SK-N-MC (cell line): ENCODE measurements around the gene CRAMP1.

Source experiments
- DNase-seq: peaks from one replicate; pipeline ENCODE4 v3.0.0-alpha.2; 2011; ENCODE audit warnings: low read depth, low spot score
- H3K27ac ChIP-seq: fragments of 200-600 bp; sonication (generic); 2 replicates; pipeline ENCODE4 v1.5.1; 2016; ENCODE audit warnings: mixed run types
- H3K36me3 ChIP-seq: fragments of 200-600 bp; sonication (generic); 2 replicates; pipeline ENCODE4 v1.6.1; 2017; ENCODE audit warnings: antibody characterized with exemption, low read length, mixed read lengths; ENCODE audit not compliant: insufficient read depth
- H3K4me3 ChIP-seq: fragments of 200-600 bp; sonication (generic); 2 replicates; pipeline ENCODE4 v1.5.1; 2016
- H3K9ac ChIP-seq: fragments of 200-600 bp; sonication (generic); 2 replicates; pipeline ENCODE4 v1.8.0; 2017; ENCODE audit warnings: mixed run types, mixed read lengths; ENCODE audit not compliant: insufficient read length
- H3K9me3 ChIP-seq: fragments of 200-600 bp; sonication (generic); 2 replicates; pipeline ENCODE4 v1.6.1; 2017; ENCODE audit warnings: low read depth, mild to moderate bottlenecking, antibody characterized with exemption, low read length, moderate library complexity, mixed read lengths
- EZH2 ChIP-seq: fragments of 200-600 bp; sonication (generic); IDR thresholded peaks from one replicate; pipeline ENCODE4 v1.6.1; 2017; ENCODE audit warnings: antibody characterized with exemption
- FOXP2 ChIP-seq: optimal IDR thresholded peaks from 2 replicates; pipeline ENCODE3; 2011; ENCODE audit warnings: mild to moderate bottlenecking, moderate library complexity; ENCODE audit not compliant: insufficient read depth; ENCODE audit errors: extremely low read length, control extremely low read depth
- POLR2AphosphoS5 ChIP-seq: IDR thresholded peaks from 2 replicates; pipeline ENCODE4 v1.6.1; 2012; ENCODE audit warnings: mild to moderate bottlenecking, low read depth, low read length, borderline replicate concordance

The CRAMP1 gene

GRCh38 chr16:1721372-1721771, 109.2 kb downstream of the CRAMP1 start:
- no peak overlapping the region for H3K4me3 ChIP-seq
- DNase-seq = no peak
- no peaks in the 10 kb centered on the region for H3K9me3 ChIP-seq
- TF ChIP-seq EZH2 (no peak), FOXP2 (no peak), POLR2AphosphoS5 (no peak)
- H3K36me3 ChIP-seq = no peaks in the 10 kb centered on the region; the same call in 1 of the 2 replicates
- no peak overlapping the region for H3K27ac ChIP-seq
- no peak overlapping the region for H3K9ac ChIP-seq

- Histone ChIP-seq H3K9ac (no peak overlapping the region), H3K4me3 (no peak overlapping the region), H3K36me3 (no peaks in the 10 kb centered on the region; the same call in 1 of the 2 replicates), H3K9me3 (no peaks in the 10 kb centered on the region), H3K27ac (no peak overlapping the region)
- DNase-seq = no peak
- TF ChIP-seq POLR2AphosphoS5 = no peak
These were observed 111.4 kb downstream of the CRAMP1 start for GRCh38 chr16:1723450-1724147.

DNA sequence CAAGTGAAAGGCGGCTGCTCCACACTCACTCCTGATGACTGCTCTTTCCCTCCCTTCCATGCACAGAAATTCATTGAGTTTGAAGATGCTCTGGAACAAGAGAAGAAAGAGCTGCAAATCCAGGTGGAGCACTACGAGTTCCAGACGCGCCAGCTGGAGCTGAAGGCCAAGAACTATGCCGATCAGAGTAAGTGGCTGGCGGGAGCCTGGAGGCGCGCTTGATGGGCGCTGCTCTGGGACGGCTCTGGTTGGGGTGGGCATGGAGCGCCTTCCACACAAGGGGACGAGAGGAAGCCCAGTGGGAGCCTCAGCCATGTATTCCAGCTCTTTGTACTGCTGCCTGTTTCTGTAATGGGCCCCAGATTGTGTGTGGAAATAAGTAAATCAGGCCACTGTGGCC, 112.3 kb downstream of the CRAMP1 start:
- Histone ChIP-seq H3K9me3 (no peaks in the 10 kb centered on the region), H3K9ac (no peak overlapping the region), H3K27ac (no peak overlapping the region), H3K36me3 (no peaks in the 10 kb centered on the region; the same call in 1 of the 2 replicates), H3K4me3 (no peak overlapping the region)
- no peak for TF ChIP-seq EZH2
- no peak for TF ChIP-seq FOXP2
- no peak for TF ChIP-seq POLR2AphosphoS5
- no peak for DNase-seq

DNA sequence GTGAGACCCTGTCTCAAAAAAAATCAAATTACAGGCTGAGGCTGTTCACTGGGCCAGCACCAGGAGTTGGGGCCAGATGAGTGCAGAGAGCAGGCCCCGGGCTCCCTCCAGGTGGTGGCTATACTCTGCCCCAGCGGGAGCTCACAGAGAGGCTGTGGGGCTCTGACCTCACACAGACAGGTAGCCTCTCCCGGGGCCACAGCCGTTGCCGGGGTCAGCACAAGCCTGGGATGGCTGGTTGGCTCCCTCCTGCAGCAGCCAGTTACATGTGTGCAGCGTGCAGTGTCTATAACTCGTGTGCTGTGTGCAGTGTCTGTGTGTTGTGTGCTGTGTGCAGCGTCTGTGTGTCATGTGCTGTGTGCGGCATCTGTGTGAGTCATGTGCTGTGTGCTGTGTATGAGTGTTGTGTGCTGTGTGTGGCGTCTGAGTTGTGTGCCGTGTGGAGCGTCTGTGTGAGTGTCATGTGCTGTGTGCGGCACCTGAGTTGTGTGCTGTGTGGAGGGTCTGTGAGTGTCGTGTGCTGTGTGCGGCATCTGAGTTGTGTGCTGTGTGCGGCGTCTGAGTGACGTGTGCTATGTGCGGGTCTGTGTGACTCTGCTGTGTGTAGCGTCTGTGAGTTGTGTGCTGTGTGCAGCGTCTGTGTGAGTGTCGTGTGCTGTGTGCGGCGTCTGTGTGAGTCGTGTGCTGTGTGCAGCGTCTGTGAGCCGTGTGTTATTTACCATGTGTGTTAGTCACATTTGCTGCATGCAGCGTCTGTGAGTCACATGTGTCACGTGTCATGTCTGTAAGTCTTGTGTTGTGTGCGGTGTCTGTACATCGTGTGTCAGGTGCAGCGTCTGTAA, 114.7 kb downstream of the CRAMP1 start:
- Histone ChIP-seq H3K9ac (no peak overlapping the region), H3K36me3 (no peaks in the 10 kb centered on the region; the same call in 1 of the 2 replicates), H3K9me3 (no peaks in the 10 kb centered on the region), H3K27ac (no peak overlapping the region), H3K4me3 (no peak overlapping the region)
- TF ChIP-seq EZH2 (no peak), POLR2AphosphoS5 (no peak), FOXP2 (no peak)
- DNase-seq = no peak
